Testis (tissue), 2 donors: ENCODE data around the gene SERGEF.

Source experiments
- CTCF ChIP-seq, 3 experiments: fragments of 450-650 bp in 2 of 3; fragments of 200-600 bp in 1 of 3; sonication (generic) in 1 of 3; IDR thresholded peaks; one replicate each; pipeline ENCODE4 v1.5.1; 2016 to 2019; ENCODE audit warnings: antibody characterized with exemption in 3 of 3, mild to moderate bottlenecking in 2 of 3, moderate library complexity in 1 of 3
- POLR2A ChIP-seq: fragments of 450-650 bp; IDR thresholded peaks from one replicate; pipeline ENCODE4 v1.6.1; 2017; ENCODE audit warnings: antibody characterized with exemption, mild to moderate bottlenecking, moderate library complexity

GRCh38 chr11:17743808-17744119, 269.1 kb downstream of the SERGEF start:
- TF ChIP-seq CTCF (IDR thresholded peaks at IDR 0.05) = no peak
- TF ChIP-seq POLR2A = no peak
